EL (cell line): Measurements from ENCODE around the gene TAOK1.

ENCODE experiments used
- DNase-seq: peaks from one replicate; pipeline ENCODE4 v3.0.0-alpha.2; 2016

Gene TAOK1

DNA sequence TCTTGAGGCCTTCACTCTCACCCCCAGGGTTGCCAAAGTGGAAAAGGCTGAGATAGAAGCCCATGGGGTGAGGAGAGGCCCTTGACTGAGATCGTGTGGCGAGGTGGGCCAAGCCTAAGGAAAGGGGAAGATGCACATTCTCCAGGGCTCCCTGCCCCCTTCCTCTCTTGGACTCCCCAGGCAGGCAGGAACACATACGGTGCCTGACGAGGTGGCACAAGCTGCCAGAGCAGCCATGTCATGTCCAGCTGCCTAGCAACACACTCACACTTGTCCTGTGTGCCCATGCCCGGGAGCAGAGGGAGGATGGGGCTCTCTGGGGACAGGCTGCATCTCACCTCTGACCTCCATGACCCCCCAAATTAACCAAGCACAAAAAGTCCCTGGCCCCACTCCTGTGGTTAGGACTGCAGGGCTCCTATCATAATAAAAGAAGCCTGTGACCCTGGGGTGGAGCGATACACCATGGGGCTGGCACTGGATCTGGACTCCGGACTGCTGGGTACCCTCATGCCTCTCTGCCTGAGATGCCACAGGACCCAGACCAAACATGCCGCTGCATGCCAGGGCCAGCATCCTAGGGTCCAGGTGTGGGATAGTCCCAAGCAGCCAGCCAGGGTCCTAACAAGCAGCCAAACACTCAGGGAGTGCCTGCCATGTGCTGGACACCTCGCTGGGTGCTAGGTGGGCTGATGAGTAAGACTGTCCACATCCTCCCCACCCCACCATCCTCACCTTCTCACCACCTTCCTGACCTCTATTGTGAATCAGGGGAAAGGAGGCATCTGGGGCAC lies 196.7 kb downstream of the TAOK1 start:
- no peak for DNase-seq

DNA sequence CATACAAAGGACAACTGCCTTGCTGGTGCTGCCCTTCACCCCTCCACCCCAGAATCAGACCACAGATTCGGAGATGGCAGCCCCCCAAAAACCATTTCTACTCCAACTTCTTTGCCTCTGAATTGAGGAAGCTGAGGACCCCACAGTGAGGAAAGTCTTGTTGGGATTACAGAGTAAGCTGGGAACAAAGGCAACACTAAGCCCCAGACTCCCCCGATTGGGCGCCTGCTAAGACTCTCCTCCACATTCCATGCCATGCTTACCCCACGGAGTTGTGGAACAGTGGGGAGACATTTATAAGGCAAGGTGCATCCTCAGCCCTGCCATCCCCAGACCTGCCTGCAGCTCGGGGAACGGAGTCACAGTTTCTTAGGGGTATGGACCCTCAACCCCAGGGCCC lies 197.4 kb downstream of the TAOK1 start:
- no peak for DNase-seq

DNA sequence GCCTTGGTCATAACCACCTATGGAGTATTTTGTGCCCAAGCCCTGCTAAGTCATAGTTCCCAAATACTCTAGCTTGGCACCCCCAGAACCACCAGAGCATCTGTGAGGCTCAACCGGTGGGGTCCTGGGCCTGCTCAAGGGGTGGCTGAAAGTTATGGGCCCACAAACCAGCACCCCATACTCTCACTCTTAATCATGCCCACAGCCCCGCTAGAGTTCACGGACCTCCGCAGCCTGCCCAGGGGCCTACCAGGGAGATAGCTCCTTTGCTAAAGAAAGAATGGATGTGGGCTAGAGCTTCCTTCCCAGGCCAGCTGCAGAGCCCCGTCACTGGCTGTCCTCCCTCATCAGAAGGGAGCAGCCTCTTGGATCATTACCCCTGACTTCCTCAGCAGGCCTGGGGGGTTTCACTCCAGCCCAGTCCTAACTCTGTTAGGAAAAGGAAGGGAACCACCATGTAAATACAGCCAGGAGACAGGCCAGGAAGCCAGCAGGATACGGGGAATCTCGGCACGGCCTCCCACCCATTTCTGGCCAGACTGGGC lies 197.9 kb downstream of the TAOK1 start:
- DNase-seq = no peak

DNA sequence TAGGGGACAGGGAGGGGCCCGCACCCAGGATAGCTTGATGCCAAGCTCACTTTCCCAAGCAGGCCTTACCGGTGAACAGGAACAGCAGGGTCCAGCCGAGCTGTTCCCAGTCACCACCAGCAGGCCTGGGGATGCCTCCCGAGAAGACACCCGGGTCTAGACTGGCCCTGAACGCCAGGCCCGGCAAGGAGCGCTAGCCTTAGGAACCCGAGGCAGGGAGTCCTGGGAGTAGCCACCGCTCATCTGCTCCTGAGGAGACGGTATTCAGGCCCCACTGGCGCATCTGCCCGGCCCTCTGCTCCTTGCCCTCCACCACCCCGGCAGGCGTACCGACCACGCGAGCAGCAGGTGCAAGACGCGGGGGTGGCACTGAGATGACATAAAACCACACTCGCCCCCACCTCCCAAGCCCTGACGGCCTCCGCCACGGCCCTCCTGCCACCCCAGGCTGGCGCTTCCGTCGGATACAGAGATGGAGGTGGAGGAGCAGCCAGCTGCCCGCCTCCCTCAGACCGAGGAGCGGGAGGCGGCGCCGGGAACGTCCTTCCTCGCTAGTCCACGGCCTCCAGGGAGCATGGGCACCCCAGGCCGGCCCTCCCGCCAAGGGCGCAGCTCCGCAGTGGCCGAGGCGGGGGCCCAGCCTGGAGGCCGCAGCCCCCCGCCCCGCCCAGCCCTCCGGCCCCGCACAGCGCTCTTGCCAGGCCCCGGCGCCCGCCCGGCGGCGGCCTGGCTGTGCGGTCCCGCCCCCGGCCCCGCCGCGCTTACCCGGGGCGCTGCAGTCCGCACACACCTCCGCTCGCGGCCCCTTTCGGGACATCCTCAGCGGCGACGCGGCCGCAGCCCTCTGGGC lies 198.6 kb downstream of the TAOK1 start:
- peak; percentile 49 for DNase-seq

DNA sequence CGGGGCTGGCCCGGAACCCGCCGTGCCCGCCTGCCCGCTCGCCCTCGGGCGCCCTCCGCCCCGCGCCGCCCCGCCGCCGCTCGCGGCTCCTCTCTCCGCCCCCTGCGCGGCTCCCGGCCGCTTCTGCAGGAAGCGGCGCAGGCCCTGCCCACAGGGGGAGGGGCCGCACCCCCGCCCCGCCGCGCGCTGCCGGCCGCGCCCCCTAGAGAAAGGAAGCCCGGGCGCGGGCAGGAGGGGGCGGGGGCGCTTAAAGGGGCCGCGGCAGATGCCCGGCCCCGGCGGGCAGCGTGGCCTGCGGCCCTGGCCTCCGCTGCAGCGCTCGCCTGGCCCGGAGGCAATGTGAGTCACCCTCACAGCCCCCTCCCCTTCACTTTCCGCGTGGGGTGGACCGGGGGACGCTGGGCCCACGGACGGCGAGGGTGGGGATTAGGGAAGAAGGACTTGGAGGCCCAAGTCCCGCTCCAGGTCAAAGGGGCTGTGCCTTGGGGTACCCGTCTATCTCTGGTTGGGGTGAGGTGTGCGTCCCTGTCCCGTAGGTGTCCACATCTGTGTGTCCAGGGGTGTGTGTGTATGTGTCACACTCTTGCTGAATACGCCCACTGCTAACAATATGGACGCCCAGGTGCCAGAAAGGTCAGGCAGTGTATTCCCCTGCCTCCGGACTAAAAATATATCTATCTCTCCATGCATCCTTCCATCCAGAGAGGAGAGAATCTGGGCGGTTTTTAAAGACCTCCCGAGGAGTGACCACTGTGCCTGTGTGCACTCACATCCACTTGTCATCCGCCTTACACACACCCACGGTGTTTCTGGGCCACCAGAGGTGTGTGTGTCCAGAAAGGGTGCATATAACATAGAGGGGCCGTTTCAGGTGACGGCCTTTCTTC lies 199.6 kb downstream of the TAOK1 start, which contains the start of gene GIT1:
Gene GIT1 (minus strand): TSS at position 125 of the 887 bp plus-strand sequence. CDS start 270 bp downstream, outside the sequence.
- peak; percentile 88 for DNase-seq

DNA sequence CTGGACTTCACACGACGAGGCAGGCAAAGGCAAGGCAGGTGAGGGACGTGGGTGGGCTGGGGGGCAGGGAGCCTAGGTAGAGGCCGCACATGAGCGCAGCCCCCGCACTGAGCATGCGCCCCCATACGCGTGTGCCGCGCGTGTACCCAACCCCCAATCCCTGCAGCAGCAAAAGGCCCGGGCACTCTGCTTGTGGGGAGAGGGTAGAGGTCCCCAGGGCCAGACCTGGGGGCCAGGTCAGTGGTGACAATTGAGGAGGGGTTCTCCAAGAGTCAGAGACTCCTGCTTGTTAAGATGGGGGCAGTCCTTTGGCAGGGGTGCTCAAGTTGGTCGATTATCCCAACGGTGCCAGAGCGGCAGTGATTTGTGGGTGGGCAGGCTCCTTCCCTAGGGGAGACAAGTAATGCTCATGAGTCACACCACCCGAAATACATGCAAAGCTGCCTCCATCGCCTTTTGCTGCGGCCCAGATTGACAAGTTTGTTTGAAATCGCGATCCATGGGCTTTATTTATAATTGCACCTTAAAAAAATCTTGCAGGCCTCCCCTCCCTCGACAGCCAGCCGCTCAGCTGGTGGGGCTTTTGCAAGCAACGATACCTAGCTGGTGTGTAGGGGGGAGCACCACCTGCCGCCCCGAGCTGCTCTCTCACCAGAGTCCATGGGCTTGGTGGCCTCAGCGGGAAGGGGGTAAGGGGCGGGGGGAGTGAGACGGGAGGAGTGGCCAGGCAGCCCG lies 200.4 kb downstream of the TAOK1 start:
- DNase-seq = peak; percentile 75

DNA sequence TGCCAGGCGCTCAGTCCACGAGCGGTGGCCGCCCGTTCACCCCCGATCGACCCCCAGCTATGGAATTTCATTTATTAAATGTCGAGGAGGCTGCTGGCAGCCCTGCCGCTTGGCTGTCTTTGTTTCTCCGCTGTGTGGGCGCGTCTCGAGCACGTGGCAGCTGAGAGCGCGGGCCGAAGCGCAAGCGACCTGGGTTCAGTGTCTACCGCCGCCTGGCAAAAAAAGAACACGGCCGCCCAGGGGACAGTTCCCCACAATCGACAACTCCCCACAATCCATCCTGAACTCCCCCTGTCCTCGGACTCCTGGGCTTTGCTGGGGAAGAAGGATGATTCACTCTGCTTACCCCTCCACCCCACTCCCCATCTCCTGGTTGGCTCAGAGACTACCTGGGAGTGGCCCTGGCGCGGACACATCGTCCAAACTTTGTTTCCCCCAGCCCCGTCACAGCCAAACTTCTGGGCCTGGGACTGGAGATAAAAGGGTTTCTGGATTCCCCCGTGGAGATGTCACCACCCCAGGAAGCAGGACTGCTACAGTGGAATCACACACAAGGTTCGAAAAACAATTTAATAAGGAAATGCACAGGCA lies 201.1 kb downstream of the TAOK1 start:
- DNase-seq = peak; percentile 71

DNA sequence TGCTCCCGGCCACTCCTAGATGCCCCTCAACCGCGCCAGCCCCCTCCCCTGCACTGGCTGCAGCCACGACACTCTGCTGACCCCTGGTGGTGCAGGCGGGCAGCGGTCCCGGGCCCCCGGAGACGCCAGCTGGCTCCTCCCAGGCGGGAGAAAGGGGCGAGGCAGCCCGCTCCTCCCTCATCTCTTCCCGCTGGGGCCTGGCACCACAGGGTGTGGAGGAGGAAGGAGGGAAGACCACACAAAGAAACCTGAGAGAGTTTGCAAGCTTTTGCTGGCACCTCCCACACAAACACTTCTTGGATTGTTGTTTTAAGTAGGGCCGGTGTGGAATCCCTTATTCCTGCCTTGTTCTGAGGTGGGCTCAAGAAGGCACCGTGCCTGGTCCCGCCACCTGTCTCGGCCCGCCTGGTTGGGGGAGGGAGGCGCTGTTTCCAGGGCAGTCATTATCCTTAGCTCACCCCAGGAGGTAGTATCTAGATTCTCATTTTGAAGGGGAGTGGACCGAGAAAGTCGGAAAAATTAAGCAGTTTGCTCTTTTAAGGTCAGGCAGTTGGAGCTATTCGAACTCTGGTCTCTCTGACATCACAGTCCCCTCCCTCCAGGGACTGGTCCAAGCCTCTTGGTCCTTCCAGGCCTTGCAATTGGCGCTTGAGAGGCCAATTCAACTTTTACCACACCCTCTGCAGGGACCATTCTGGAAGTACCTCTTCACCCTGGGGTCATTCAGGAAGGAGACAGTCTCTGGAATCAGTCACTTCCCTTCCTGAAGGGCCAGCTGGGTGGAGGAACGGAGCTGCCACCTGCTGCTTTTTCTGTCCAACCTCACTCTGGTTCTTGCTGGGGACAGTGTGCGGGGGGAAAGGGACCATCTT lies 201.8 kb downstream of the TAOK1 start:
- DNase-seq = peak; percentile 84

DNA sequence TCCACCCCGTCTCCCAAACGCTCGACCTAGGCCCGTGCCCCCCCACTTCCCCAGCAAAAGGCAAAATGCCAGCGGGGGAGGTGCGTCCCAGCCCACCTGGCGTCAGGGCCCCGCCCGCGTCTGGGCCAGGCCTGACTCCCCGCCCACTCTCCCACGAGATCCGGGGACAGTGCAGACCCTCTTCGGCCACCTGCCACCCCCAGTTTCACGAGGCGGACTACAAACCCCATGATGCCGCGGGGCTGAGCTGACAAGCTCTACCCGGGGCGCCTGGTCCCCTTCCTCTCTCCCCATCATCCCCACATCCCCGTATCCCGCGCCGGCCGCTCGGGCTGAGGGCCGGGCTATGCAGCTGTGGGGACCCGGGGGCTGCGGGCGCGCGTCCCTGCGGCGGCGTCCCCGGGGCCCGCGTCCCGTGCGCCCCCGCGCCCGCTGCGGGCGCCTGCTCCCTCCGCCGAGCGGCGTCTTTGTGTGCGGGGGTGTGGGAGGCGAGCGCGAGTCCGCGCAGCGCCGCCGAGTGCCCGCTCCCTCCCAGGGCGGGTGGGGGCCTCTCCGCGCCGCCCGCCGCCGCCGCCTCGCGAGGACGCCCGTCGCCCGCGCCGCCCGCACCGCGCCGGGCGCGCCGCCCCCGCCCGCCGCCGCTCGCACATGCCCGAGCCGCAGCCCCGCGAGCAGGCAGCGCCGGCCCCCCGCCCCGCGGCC lies 202.8 kb downstream of the TAOK1 start, which contains the start of gene ANKRD13B:
Gene ANKRD13B (plus strand): TSS at position 283 of the 702 bp plus-strand sequence. CDS start 490 bp downstream, outside the sequence.
- peak; percentile 32 for DNase-seq

DNA sequence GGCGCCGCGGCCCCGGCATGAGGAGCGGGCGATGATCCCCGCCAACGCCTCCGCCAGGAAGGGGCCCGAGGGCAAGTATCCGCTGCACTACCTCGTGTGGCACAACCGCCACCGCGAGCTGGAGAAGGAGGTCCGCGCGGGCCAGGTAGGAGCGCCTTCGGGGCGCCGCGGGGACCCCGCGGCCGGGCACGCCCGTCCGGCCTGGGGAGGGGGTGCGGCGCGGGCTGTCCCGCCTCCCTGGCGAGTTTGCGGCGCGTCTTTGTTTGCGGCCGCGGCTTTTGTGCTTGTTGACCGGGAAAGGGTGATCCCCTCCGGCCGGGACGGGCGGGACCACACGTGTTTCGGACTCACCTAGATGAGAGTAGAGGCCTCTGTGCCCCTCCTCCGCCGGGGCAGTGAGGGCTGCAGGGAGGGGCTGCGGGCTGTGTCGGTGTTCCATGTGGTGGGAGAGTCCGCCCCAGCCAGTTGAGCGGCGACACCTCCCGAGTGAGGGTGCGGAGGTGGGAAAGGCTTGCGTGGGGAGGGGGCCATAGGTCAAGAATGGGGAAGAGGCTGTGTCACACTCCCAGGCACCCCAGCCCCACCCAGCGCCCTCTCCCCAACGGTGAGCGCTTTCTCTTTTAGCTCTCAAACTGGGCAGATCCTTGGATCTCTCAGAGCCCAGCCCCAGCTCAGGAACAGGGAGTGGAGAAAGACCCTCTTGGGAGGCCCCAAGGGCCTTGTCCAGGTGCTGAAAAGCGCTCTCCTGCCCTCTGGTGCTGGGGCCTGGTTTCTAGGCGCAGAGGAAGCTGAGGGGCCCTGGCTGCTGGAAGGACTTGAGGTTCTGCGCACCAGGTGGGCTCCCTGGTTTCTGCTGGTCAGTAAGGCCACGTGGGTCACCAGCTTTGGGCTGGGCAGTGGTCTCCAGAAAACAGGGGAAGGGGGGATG lies 203.7 kb downstream of the TAOK1 start:
- peak; percentile 25 for DNase-seq

DNA sequence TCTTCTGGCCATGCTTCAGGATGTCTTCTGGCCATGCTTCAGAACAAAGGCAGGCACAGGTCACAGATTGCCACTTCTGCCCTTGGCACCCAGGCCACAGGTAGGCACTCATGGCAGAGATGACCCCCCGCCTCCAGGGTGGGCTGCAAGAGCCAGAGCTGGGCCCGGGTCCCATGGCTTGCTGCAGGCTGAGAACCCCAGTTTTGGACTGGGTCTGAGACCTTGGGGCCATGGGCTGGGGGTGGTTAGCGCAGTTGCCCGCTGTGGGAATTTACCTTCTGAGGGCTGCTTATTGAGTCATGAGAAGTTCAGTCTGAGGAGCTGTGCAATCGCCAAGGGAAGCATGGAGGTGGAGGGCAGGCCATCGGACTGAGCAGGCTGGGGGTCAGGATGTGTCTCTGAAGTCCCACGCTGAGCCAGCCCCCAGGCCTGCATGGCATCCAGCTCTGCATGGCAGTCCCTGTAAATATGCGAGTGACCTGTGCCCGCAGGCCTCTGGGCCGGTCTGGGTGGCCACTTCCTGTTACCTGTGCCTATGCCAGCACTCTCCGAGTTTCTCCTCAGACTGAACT lies 204.4 kb downstream of the TAOK1 start:
- DNase-seq = no peak

DNA sequence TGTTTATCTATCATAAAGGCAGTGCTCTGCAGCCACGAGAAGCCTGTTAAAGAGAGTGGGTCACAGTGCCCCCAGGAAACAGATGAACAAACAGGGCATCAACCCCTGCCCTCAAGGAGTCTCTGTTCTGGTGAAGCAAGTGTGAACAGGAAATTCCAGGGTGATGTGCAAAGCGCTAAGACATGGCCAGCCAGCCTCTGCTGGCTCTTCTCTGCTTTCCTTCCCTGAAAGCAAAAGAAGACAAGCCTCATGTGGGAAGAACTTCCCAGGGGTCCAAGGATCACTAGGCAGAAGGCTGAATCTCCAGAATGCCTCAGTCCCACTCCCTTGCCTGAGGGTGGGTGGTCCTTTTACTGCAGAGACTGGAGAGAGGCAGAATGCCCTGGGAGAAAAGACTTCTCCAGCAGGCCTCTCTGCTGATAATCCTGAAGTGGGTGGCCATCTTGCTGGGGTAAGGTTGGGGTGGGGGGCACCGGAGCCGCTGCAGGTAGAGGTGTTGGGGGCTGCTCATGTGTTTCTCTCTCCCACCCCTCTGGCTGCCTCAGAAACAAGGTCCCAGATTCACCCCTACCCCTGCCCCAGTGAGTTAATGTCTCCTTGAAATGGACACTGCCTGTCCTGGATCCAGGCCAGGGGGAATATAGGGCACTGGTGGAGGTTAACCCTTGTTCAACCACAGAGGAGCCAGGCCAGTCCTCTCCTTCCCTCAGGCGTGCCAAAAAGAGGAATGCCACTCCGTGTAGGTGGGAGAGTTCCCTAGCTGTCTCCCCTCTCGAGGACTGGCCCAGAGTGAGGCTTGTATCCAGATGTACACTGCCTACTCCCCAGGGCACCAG lies 205.2 kb downstream of the TAOK1 start:
- no peak for DNase-seq

DNA sequence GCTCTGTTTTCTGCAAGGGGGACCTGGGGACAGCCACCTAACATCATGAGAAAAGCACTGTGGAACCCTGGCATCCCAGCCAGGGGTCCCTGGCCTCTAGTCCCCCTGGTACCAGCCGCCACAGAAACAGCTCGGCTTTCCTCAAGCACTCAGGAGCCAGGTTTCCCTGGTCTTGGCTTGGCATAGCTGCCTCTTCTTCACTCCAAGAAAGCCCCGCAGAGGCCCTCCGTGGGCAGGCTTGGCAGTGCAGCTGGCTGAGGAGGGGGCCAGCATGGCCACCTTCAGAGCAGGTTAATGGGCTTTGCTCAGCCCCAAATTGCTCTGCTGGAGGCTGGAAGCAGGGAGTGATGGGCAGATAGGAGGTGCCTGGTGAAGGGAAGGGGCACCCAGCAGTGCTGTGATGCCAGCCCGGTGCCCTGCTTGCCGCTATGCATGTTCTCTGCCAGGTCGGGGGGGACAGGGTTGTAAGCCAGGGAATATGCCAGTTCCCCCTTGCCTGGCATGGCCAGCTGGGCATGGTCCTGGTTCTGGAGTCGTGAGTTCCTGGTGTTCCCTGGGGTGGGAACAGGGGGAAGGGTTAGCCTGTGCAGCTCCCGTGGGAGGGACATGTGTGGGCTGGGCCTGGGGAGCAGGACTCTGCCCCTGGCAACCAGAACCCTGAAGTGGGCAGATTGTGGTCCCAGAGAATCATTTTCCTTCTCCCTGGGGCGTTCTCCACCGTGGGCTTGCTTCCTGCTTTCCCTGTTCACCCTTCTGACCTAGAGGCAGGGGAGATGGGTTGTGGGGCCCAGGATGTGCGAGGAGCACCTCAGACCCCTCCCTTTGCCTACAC lies 206.0 kb downstream of the TAOK1 start:
- no peak for DNase-seq

DNA sequence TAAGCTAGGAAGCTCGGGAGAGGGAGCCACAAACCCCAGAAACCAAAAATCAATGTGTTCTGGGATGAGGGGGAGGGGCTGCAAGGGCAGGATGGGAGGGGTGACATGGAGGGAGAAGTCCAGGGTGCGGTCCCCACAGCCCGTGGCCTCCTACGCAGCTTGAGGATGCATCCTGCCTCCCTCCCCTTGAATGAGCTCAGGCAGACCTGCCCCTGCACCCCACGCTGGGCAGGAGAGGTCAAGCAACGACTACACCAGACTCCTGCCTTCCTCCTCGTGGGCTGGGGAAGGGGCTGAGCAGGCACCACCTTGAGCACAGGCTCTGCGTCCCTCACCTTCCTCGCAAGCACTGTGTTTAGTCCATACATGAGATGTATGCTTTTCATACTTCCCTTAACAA lies 206.6 kb downstream of the TAOK1 start:
- DNase-seq = no peak

DNA sequence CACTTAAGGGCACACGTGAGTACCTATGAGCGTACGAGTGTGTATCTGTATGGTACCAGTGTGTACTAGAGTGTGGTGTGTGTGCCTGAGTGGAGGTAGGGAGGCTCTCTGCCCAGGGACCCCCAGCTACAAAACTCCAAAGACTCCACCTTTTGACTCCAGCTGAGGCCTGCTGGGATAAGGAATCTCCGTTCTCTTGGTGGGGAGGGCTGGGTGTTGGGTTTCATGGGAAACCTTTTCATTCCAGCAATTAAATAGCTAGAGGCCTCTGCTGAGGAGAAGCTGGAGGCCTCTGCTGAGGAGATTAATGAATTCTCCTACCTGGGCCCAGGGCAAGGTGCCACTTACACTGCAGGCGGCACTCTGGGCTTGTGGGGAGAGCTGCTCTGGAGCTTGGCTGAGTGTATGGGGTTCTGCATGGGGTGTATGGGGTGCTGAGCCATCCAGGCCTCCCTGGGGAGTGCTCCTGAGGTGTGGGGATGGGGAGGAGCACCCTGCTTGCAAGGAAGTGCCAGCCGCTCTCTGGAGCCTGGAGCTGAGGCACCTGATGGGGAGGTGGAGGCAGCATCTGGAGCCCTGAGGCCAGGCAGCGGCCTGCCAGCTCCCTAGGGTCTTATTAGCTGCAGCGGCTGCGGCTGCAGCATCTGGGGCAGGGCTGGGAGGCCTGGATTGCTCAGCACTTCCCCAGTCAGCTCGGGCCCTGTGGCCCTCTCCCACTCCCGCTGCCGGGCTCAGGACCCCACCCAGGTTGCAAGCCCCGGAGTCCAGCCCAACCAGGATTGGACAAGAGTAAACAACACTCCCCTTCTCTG lies 207.4 kb downstream of the TAOK1 start:
- no peak for DNase-seq
